Stimulated activated CD4-positive, alpha-beta T cell treated with anti-CD3 and anti-CD28 coated beads, Interleukin-1b, Interleukin-23, amount 100 ng/mL, for 1 hour (primary cell): Measurements from ENCODE around the gene TRIM44.

Experiments used
- DNase-seq, 2 donors: peaks; one replicate each; pipeline ENCODE4 v3.0.0-alpha.2; 2020; ENCODE audit warnings: low read depth in 2 of 2

Gene TRIM44

GRCh38 chr11:35717520-35717919, 54.9 kb downstream of the TRIM44 start:
- DNase-seq, result no peak

GRCh38 chr11:35721651-35722282, 59.2 kb downstream of the TRIM44 start:
- DNase-seq, result no peak

- no peak for DNase-seq
Observed at GRCh38 chr11:35722641-35723040, 60.1 kb downstream of the TRIM44 start.

GRCh38 chr11:35723493-35723892, 60.9 kb downstream of the TRIM44 start:
- no peak for DNase-seq

- DNase-seq, result no peak
Observed at GRCh38 chr11:35723913-35724312, 61.3 kb downstream of the TRIM44 start.

GRCh38 chr11:35725885-35726284, 63.3 kb downstream of the TRIM44 start:
- no peak for DNase-seq

GRCh38 chr11:35727140-35727539, 64.6 kb downstream of the TRIM44 start:
- no peak for DNase-seq

GRCh38 chr11:35730254-35730653, 67.7 kb downstream of the TRIM44 start:
- DNase-seq, result no peak

- DNase-seq, result no peak
Observed at GRCh38 chr11:35734669-35735410, 72.3 kb downstream of the TRIM44 start.

- DNase-seq, result no peak
Observed at GRCh38 chr11:35735411-35735810, 72.8 kb downstream of the TRIM44 start.

GRCh38 chr11:35735903-35736302, 73.3 kb downstream of the TRIM44 start:
- DNase-seq, result no peak

GRCh38 chr11:35736952-35737351, 74.4 kb downstream of the TRIM44 start:
- DNase-seq, result no peak

- DNase-seq, result no peak
Observed at GRCh38 chr11:35740061-35740799, 77.7 kb downstream of the TRIM44 start.

- no peak for DNase-seq
Observed at GRCh38 chr11:35742707-35743454, 80.3 kb downstream of the TRIM44 start.

- DNase-seq, result no peak
Observed at GRCh38 chr11:35746356-35747153, 84.0 kb downstream of the TRIM44 start.

- no peak for DNase-seq
Observed at GRCh38 chr11:35747668-35748067, 85.1 kb downstream of the TRIM44 start.

- DNase-seq, result no peak
Observed at GRCh38 chr11:35748644-35749043, 86.1 kb downstream of the TRIM44 start.

- no peak for DNase-seq
Observed at GRCh38 chr11:35750315-35750714, 87.7 kb downstream of the TRIM44 start.

GRCh38 chr11:35750981-35751663, 88.5 kb downstream of the TRIM44 start:
- no peak for DNase-seq

- DNase-seq, result no peak
Observed at GRCh38 chr11:35751664-35752061, 89.1 kb downstream of the TRIM44 start.

GRCh38 chr11:35752115-35752514, 89.5 kb downstream of the TRIM44 start:
- no peak for DNase-seq
